Uterus (tissue), 4 donors: ENCODE measurements around the gene CAPZA1. TPM values are rescaled to one million over a fixed set of nuclear protein-coding genes. Genes with fewer than 3 reads are reported as not detected.

Experiments used
- DNase-seq, 2 donors: peaks; one replicate each; pipeline ENCODE4 v3.0.0-alpha.2; 2019 to 2020
- H3K27ac ChIP-seq, 2 donors: fragments of 200-600 bp; sonication (generic); 1 replicate in 1 of 2; 2 replicates in 1 of 2; pipeline ENCODE4 v1.5.1; 2016 to 2018
- H3K27me3 ChIP-seq, 2 donors: fragments of 200-600 bp; sonication (generic); one replicate each; pipeline ENCODE4 v1.5.1; 2018 to 2019; ENCODE audit warnings: control low read depth in 1 of 2
- H3K36me3 ChIP-seq, 2 donors: fragments of 200-600 bp; sonication (generic); one replicate each; pipeline ENCODE4 v1.5.1; 2019; ENCODE audit warnings: control low read depth in 1 of 2
- H3K4me1 ChIP-seq, 2 donors: fragments of 200-600 bp; sonication (generic); one replicate each; pipeline ENCODE4 v1.5.1; 2018 to 2019; ENCODE audit warnings: control low read depth in 1 of 2
- H3K4me3 ChIP-seq, 2 donors: fragments of 200-600 bp; sonication (generic); 1 replicate in 1 of 2; 2 replicates in 1 of 2; pipeline ENCODE4 v1.5.1; 2018 to 2019; ENCODE audit warnings: mild to moderate bottlenecking in 1 of 2
- H3K9me3 ChIP-seq, 2 donors: fragments of 200-600 bp; sonication (generic); one replicate each; pipeline ENCODE4 v1.5.1; 2019; ENCODE audit warnings: control low read depth in 1 of 2
- POLR2A ChIP-seq, 2 donors: fragments of 450-650 bp; IDR thresholded peaks; one replicate each; pipeline ENCODE4 v1.6.1; 2016; ENCODE audit warnings: antibody characterized with exemption in 2 of 2, mild to moderate bottlenecking in 1 of 2, moderate library complexity in 1 of 2
- intact Hi-C: fragments of 100-400 bp; cut with DNase I; formaldehyde crosslinking; loops from one replicate; pipeline ENCODE4 v1.15.1; 2023; ENCODE audit warnings: low total_unique reads
- total RNA-seq, 4 donors: library from RNA; depleted of rRNA in 3 of 4; stranded (reverse); fragments of >200 nt in 3 of 4; gene quantifications; one replicate each; pipeline versions ENCODE4 v1.1.0 to v1.2.4, GENCODE V29; 2014 to 2023
- TF ChIP-seq, protein P1 (sequence below), 4 experiments: fragments of 200-600 bp in 2 of 4; fragments of 450-650 bp in 2 of 4; sonication (generic) in 2 of 4; IDR thresholded peaks; one replicate each; pipeline ENCODE4 v1.5.1; 2016 to 2019; ENCODE audit warnings: antibody characterized with exemption in 4 of 4, mild to moderate bottlenecking in 2 of 4, moderate library complexity in 1 of 4
- donor health status: DM: yes; HTN: yes; CAD: no.

Gene CAPZA1
- total RNA-seq, 4 donors from 2014 or later: 60.6 to 503 (median 151) TPM

DNA sequence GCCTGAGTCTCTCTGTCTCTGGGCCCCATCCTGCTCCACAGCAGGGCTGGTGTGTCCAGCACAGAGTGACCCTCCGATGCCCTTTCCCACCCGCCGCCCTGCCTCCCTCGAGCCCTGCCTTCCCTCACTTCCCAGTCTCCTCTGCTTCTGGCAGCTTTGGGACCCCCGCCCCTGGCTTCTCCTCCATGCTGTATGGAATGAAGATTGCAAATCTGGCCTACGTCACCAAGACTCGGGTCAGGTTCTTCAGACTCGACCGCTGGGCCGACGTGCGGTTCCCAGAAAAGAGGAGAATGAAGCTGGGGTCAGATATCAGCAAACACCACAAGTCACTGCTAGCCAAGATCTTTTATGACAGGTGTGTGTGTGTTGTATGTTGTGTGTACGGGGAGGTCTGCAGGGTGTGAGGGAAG lies 69.2 kb downstream of the CAPZA1 start:
- intact Hi-C loops: no loop called here
- DNase-seq: no peak
- Histone ChIP-seq H3K36me3 (no peaks in the 10 kb centered on the region), H3K4me3 (no peak overlapping the region), H3K4me1 (no peaks in the 10 kb centered on the region), H3K9me3 (no peaks in the 10 kb centered on the region), H3K27me3 (no peaks in the 10 kb centered on the region), H3K27ac (peak overlapping the region; percentile 23 to 25)
- TF ChIP-seq, protein P1, sequence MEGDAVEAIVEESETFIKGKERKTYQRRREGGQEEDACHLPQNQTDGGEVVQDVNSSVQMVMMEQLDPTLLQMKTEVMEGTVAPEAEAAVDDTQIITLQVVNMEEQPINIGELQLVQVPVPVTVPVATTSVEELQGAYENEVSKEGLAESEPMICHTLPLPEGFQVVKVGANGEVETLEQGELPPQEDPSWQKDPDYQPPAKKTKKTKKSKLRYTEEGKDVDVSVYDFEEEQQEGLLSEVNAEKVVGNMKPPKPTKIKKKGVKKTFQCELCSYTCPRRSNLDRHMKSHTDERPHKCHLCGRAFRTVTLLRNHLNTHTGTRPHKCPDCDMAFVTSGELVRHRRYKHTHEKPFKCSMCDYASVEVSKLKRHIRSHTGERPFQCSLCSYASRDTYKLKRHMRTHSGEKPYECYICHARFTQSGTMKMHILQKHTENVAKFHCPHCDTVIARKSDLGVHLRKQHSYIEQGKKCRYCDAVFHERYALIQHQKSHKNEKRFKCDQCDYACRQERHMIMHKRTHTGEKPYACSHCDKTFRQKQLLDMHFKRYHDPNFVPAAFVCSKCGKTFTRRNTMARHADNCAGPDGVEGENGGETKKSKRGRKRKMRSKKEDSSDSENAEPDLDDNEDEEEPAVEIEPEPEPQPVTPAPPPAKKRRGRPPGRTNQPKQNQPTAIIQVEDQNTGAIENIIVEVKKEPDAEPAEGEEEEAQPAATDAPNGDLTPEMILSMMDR (IDR thresholded peaks at IDR 0.05): no peak
- TF ChIP-seq POLR2A (IDR thresholded peaks at IDR 0.05): no peak

DNA sequence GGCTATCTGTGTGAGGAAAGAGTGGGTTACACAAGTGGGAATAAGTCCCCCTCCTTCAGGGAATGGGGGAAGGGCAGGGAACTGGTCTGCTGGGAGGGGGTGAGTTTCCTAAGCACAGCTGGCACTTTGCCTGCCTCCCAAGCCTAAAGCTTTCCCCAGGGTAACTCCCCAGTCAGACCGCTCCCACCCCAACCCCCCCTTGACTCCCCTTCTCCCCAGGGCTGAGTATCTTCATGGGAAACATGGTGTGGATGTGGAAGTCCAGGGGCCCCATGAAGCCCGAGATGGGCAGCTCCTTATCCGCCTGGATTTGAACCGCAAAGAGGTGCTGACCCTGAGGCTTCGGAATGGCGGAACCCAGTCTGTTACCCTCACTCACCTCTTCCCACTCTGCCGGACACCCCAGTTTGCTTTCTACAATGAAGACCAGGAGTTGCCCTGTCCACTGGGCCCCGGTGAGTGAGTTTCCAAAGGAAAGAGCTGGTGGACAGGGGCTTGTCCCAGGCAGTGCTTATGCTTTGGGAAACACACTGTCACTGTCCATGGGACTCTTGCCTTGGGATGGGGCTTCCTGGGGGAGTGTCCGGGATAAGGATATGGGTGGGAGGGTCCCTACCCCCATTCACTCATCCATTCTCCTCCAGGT lies 69.7 kb downstream of the CAPZA1 start:
- Histone ChIP-seq H3K36me3 (no peaks in the 10 kb centered on the region), H3K27me3 (no peaks in the 10 kb centered on the region), H3K4me1 (no peaks in the 10 kb centered on the region), H3K27ac (no peak overlapping the region), H3K4me3 (no peak overlapping the region), H3K9me3 (no peaks in the 10 kb centered on the region)
- TF ChIP-seq, protein P1 (IDR thresholded peaks at IDR 0.05): no peak
- TF ChIP-seq POLR2A (IDR thresholded peaks at IDR 0.05): no peak
- no peak for DNase-seq
- intact Hi-C loops: no loop called here

DNA sequence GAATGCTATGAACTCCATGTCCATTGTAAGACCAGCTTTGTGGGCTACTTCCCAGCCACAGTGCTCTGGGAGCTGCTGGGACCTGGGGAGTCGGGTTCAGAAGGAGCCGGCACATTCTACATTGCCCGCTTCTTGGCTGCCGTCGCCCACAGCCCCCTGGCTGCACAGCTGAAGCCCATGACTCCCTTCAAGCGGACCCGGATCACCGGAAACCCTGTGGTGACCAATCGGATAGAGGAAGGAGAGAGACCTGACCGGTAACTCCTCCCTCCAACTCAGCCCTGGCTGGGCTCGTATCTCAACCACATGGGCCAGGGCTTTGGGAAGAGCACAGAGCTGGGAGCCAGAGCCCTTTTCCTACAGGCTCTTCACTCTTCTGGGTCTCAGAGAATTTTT lies 70.2 kb downstream of the CAPZA1 start:
- H3K27ac ChIP-seq: no peak overlapping the region

DNA sequence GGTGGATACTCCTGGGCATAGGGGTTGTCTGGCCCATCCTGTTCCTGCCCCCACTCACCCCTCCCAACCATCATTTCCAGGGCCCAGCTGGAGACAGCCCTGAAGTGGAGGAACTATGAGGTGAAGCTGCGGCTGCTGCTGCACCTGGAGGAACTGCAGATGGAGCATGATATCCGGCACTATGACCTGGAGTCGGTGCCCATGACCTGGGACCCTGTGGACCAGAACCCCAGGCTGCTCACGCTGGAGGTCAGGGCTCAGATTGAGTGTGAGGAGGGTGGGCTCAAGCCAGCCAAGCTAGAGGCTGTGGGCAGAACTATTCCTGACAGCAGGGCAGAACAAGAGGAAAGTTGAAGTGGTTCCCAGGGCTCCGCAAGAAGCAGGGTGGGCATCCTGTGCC lies 73.0 kb downstream of the CAPZA1 start:
- H3K4me3 ChIP-seq: no peak overlapping the region
- no peaks in the 10 kb centered on the region for H3K36me3 ChIP-seq
- no peak overlapping the region for H3K27ac ChIP-seq
- intact Hi-C loops: no loop called here
- H3K27me3 ChIP-seq: no peaks in the 10 kb centered on the region
- TF ChIP-seq POLR2A (IDR thresholded peaks at IDR 0.05): no peak
- TF ChIP-seq, protein P1 (IDR thresholded peaks at IDR 0.05): no peak
- no peaks in the 10 kb centered on the region for H3K9me3 ChIP-seq
- no peaks in the 10 kb centered on the region for H3K4me1 ChIP-seq
- no peak for DNase-seq

More for the DNA sequence above, 70.2 kb downstream of the CAPZA1 start:
- Histone ChIP-seq H3K4me3 (no peak overlapping the region), H3K36me3 (no peaks in the 10 kb centered on the region), H3K9me3 (no peaks in the 10 kb centered on the region), H3K27me3 (no peaks in the 10 kb centered on the region), H3K4me1 (no peaks in the 10 kb centered on the region)
- intact Hi-C loops: no loop called here
- DNase-seq: no peak
- TF ChIP-seq, protein P1 (IDR thresholded peaks at IDR 0.05): no peak
- TF ChIP-seq POLR2A (IDR thresholded peaks at IDR 0.05): no peak

DNA sequence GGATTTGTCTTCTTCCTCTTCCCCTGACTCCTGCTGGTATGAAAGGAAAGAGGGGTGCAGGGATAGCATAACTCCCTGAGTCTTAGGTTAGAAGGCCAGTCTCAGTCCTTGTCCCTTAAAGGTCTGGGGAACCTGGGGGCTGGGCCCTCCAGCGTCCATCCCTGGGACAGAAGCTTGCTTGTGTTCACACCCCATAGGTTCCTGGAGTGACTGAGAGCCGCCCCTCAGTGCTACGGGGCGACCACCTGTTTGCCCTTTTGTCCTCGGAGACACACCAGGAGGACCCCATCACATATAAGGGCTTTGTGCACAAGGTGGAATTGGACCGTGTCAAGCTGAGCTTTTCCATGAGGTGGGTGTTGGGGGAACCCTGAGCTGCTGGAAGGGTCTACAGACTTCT lies 74.2 kb downstream of the CAPZA1 start:
- no peaks in the 10 kb centered on the region for H3K36me3 ChIP-seq
- intact Hi-C loops: no loop called here
- TF ChIP-seq, protein P1 (IDR thresholded peaks at IDR 0.05): no peak
- TF ChIP-seq POLR2A (IDR thresholded peaks at IDR 0.05): no peak
- H3K27me3 ChIP-seq: no peaks in the 10 kb centered on the region
- H3K27ac ChIP-seq: no peak overlapping the region
- H3K4me3 ChIP-seq: no peak overlapping the region
- DNase-seq: no peak
- peaks cover 6 to 9% of the 10 kb centered on the region in 2 donors for H3K4me1 ChIP-seq
- no peaks in the 10 kb centered on the region for H3K9me3 ChIP-seq
